Measurements from ENCODE around the gene DNAH2. TPM values are rescaled to one million over a fixed set of nuclear protein-coding genes. Genes with fewer than 3 reads are reported as not detected.

Gene DNAH2
- total RNA-seq, 1 experiment from 2014 or later = 2.0 TPM

GRCh38 chr17:7755095-7755890 lies 37.7 kb downstream of the DNAH2 start:
- DNase-seq (ENCODE audit: low read depth, low spot score) = no peak
- no peaks in the 10 kb centered on the region; a peak in 1 of 4 replicates for H3K9me3 ChIP-seq (ENCODE audit: control insufficient read depth in 1 of 2, insufficient read depth in 1 of 2, low read depth in 1 of 2, low read length in 2 of 2)
- intact Hi-C loops (cut with micrococcal nuclease) = no loop called here
- ATAC-seq = peak; percentile 73
- H3K4me2 ChIP-seq (ENCODE audit: low read length) = peak overlapping the region; percentile 69
- no TSS peak for BruUV-seq (replicated peaks)
- H3K27ac ChIP-seq (ENCODE audit: low read depth, low read length) = no peak overlapping the region
- H4K20me1 ChIP-seq (ENCODE audit: insufficient read depth) = no peaks in the 10 kb centered on the region
- no peaks in the 10 kb centered on the region for H3K27me3 ChIP-seq (ENCODE audit: insufficient read depth, low read length)
- peak overlapping the region; percentile 94 for H2AFZ ChIP-seq (ENCODE audit: low read depth, low read length, poor library complexity, severe bottlenecking)
- CTCF ChIA-PET = interaction anchor here (1.4 kb wide), 2 partner anchors 8 to 10 kb away, joined by 3 to 4 read pairs; no protein-coding TSS in a partner anchor
- no peaks in the 10 kb centered on the region for H3K36me3 ChIP-seq (ENCODE audit: control insufficient read depth in 1 of 2, insufficient read depth in 2 of 2, low read length in 2 of 2)
- H3K4me3 ChIP-seq (replicated peaks in 1 of 2; ENCODE audit: low read depth in 1 of 2, low read length in 2 of 2) = peak overlapping the region in 1 of 2 experiments; percentile 14; a peak in 1 of 4 replicates
- H3K4me1 ChIP-seq (ENCODE audit: control insufficient read depth in 1 of 2, insufficient read depth in 2 of 2, low read length in 2 of 2) = peaks cover 9 to 21% of the 10 kb centered on the region in 2 experiments
- RAD21 ChIA-PET (ENCODE audit: low non-redundant PET in 1 of 2, low total read pairs in 2 of 2, uncharacterized antibody in 2 of 2, unreplicated experiment in 2 of 2) = no interaction called here
- POLR2A ChIA-PET = no interaction called here
- H3K79me2 ChIP-seq (ENCODE audit: insufficient read depth, low read length) = no peaks in the 10 kb centered on the region
- no peaks in the 10 kb centered on the region for H3K9me2 ChIP-seq (ENCODE audit: insufficient read depth)
- peak overlapping the region; percentile 36 for H3K9ac ChIP-seq (ENCODE audit: low read length)
- no peak for TF ChIP-seq YY1 (IDR thresholded peaks at IDR 0.05; ENCODE audit: extremely low read depth, insufficient replicate concordance, low read depth, low read length)
- no peak for TF ChIP-seq EZH2phosphoT487 (IDR thresholded peaks at IDR 0.05; ENCODE audit: borderline replicate concordance)
- TF ChIP-seq ATF3 (IDR thresholded peaks at IDR 0.05) = no peak
- TF ChIP-seq POLR2A (IDR thresholded peaks at IDR 0.05; ENCODE audit: borderline replicate concordance, extremely low read depth, insufficient read depth, insufficient read length) = no peak
- TF ChIP-seq REST (IDR thresholded peaks at IDR 0.05; ENCODE audit: low read depth) = no peak
- no peak for TF ChIP-seq ZBTB33 (IDR thresholded peaks at IDR 0.05; ENCODE audit: extremely low read depth, insufficient replicate concordance, low read length)
- no peak for TF ChIP-seq TCF7L2 (IDR thresholded peaks at IDR 0.05; ENCODE audit: borderline replicate concordance, extremely low read depth, insufficient read depth, insufficient read length)
- no peak for TF ChIP-seq ZNF274 (IDR thresholded peaks at IDR 0.05; ENCODE audit: low read depth, low read length)
- no peak for TF ChIP-seq EGR1 (IDR thresholded peaks at IDR 0.05; ENCODE audit: low read depth)
- no peak for TF ChIP-seq SIN3A (IDR thresholded peaks at IDR 0.05; ENCODE audit: low read depth)
- TF ChIP-seq RAD21 (IDR thresholded peaks at IDR 0.05; ENCODE audit: low read depth) = no peak
